Gastrocnemius medialis (tissue), 4 donors: ENCODE results near the gene MSI2.

Experiments used
- POLR2A ChIP-seq, 2 donors: fragments of 450-650 bp; IDR thresholded peaks; one replicate each; pipeline ENCODE4 v1.6.1; 2017; ENCODE audit warnings: antibody characterized with exemption in 2 of 2, mild to moderate bottlenecking in 2 of 2, moderate library complexity in 2 of 2
- TF ChIP-seq, protein P1 (sequence below), 5 experiments: fragments of 450-650 bp in 3 of 5; fragments of 200-600 bp in 2 of 5; sonication (generic) in 2 of 5; IDR thresholded peaks in 4 of 5; conservative IDR thresholded peaks in 1 of 5; 1 replicate in 4 of 5; 2 replicates in 1 of 5; pipeline ENCODE4 v1.5.1; 2016 to 2019; ENCODE audit warnings: antibody characterized with exemption in 5 of 5, mild to moderate bottlenecking in 3 of 5, moderate library complexity in 3 of 5

DNA sequence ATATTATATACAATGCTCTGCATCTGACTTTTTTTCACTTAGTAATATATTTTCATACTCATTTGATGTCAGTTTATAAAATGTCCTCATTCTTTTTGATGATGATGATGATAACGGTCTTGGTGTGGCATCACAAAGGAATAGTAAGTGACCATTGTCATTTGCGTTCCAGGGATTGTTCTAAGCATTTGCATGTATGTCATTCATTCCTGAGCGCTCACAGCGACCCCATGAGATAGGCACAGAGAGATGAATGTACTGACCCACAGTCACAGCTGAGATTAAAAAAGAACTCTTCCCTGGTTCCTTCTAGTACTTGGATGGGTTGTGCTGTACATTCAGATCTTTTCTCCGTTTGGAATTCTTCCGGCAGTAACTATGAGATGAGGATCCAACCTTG is 21.2 kb upstream of the MSI2 start:
- TF ChIP-seq, protein P1, sequence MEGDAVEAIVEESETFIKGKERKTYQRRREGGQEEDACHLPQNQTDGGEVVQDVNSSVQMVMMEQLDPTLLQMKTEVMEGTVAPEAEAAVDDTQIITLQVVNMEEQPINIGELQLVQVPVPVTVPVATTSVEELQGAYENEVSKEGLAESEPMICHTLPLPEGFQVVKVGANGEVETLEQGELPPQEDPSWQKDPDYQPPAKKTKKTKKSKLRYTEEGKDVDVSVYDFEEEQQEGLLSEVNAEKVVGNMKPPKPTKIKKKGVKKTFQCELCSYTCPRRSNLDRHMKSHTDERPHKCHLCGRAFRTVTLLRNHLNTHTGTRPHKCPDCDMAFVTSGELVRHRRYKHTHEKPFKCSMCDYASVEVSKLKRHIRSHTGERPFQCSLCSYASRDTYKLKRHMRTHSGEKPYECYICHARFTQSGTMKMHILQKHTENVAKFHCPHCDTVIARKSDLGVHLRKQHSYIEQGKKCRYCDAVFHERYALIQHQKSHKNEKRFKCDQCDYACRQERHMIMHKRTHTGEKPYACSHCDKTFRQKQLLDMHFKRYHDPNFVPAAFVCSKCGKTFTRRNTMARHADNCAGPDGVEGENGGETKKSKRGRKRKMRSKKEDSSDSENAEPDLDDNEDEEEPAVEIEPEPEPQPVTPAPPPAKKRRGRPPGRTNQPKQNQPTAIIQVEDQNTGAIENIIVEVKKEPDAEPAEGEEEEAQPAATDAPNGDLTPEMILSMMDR (IDR thresholded peaks at IDR 0.05 in 4 of 5, conservative IDR thresholded peaks at IDR 0.05 in 1 of 5), result no peak
- no peak for TF ChIP-seq POLR2A (IDR thresholded peaks at IDR 0.05)
